A673 (cell line): Measurements from ENCODE around the gene CNOT4. TPM values are rescaled to one million over a fixed set of nuclear protein-coding genes. Genes with fewer than 3 reads are reported as not detected.

Experiments used
- BruUV-seq: library from RNA; stranded (reverse); fragments of 400-500 nt; replicated peaks from 2 replicates; lab custom pipeline; 2021; lab: Mats Ljungman, UMichigan
- CTCF ChIA-PET: fragments of 300-600 bp; sonication (Branson Sonifier 250); formaldehyde crosslinking; loops from one replicate; lab custom pipeline; 2022; ENCODE audit warnings: antibody characterized with exemption; lab: Charles Lee
- POLR2A ChIA-PET: fragments of 300-600 bp; sonication (Branson Sonifier 250); formaldehyde crosslinking; loops from one replicate; lab custom pipeline; 2022; ENCODE audit warnings: antibody characterized with exemption; ENCODE audit not compliant: low non-redundant PET; lab: Charles Lee
- DNase-seq: peaks from one replicate; pipeline ENCODE4 v3.0.0-alpha.2; 2015; ENCODE audit warnings: low spot score
- H3K27ac ChIP-seq: fragments of 200-600 bp; sonication (generic); 2 replicates; pipeline ENCODE4 v1.5.1; 2016; ENCODE audit warnings: mixed run types, low read depth, mild to moderate bottlenecking, mixed read lengths, antibody characterized with exemption, low read length; ENCODE audit not compliant: poor library complexity, severe bottlenecking
- H3K27me3 ChIP-seq: fragments of 200-600 bp; sonication (generic); replicated peaks from 2 replicates; pipeline ENCODE4 v1.6.1; 2017; ENCODE audit warnings: mixed run types, low read depth, mild to moderate bottlenecking, mixed read lengths, antibody characterized with exemption, low read length; ENCODE audit not compliant: insufficient read depth, poor library complexity
- H3K36me3 ChIP-seq: fragments of 200-600 bp; sonication (generic); 2 replicates; pipeline ENCODE4 v1.6.1; 2016; ENCODE audit warnings: mixed run types, mild to moderate bottlenecking, mixed read lengths, antibody characterized with exemption, low read length; ENCODE audit not compliant: insufficient read depth, poor library complexity, severe bottlenecking
- H3K4me1 ChIP-seq: fragments of 200-600 bp; sonication (generic); 2 replicates; pipeline ENCODE4 v1.6.1; 2017; ENCODE audit warnings: mixed run types, mild to moderate bottlenecking, mixed read lengths, antibody characterized with exemption, low read length; ENCODE audit not compliant: insufficient read depth, poor library complexity, severe bottlenecking
- H3K4me3 ChIP-seq: fragments of 200-600 bp; sonication (generic); 2 replicates; pipeline ENCODE4 v1.5.1; 2016; ENCODE audit warnings: low read depth, mixed run types, mild to moderate bottlenecking, mixed read lengths, low read length; ENCODE audit not compliant: poor library complexity, severe bottlenecking
- H3K9me3 ChIP-seq: fragments of 200-600 bp; sonication (generic); 2 replicates; pipeline ENCODE4 v1.6.1; 2016; ENCODE audit warnings: mixed run types, low read depth, mild to moderate bottlenecking, mixed read lengths, antibody characterized with exemption, low read length; ENCODE audit not compliant: poor library complexity, severe bottlenecking
- EZH2 ChIP-seq: fragments of 200-600 bp; sonication (generic); IDR thresholded peaks from 2 replicates; pipeline ENCODE4 v1.6.1; 2017; ENCODE audit warnings: borderline replicate concordance, low read depth, mild to moderate bottlenecking, mixed read lengths, antibody characterized with exemption, low read length; ENCODE audit not compliant: poor library complexity, severe bottlenecking
- intact Hi-C: fragments of 100-400 bp; cut with micrococcal nuclease; formaldehyde crosslinking; loops from one replicate; pipeline ENCODE4 v1.10.0; 2022; ENCODE audit not compliant: unreplicated experiment
- total RNA-seq: library from RNA; stranded (reverse); gene quantifications from 2 replicates; pipeline ENCODE4 v1.2.3, GENCODE V29; 2021
- TF ChIP-seq, protein P1 (sequence below): fragments of 300-800, 200-600 bp; sonication (generic); conservative IDR thresholded peaks from 2 replicates; pipeline ENCODE4 v1.5.1; 2017; ENCODE audit warnings: low read depth, mild to moderate bottlenecking, antibody characterized with exemption, low read length, moderate library complexity, mixed read lengths

The CNOT4 gene
- total RNA-seq, 1 experiment from 2014 or later: 24.1 TPM

DNA sequence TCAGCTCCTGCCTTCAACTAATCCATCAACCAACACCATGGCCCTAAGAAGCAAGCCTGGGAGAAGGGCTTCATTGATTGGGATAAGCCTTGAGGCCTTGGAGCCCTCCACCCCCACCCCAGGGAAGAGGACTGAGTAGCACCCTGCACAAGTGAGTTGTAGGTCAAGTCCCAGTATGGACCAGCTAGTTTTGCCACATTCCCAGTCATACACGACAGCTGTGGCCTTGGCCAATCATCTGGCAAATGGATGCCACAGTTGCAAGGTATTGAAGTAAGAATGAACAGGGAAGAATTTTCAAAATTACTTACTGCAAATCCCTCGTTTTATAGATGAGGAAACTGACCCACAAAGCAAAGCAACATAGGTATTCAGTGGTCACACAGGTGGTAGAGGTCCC lies 166.5 kb downstream of the CNOT4 start:
- peaks cover 68% of the 10 kb centered on the region for H3K27me3 ChIP-seq

DNA sequence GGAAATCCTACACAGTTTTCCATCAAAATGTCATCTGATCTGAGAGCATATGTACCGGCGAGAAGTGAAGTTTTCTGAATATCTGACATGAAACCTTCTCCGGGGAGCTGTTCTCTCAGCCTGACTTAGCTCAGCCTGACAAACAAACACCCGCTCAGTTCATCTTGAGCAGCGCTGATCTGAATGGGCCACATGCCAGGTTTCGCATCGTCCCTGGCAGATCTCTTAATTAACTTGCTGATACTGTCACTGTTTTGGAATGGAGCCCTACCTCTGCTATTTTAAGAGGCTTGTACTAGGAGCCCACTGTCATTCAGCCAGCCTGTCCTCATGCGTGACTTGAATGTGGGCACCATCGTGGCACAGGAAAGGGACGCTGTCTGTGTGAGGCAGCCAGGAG lies 167.0 kb downstream of the CNOT4 start:
- peak; percentile 70 for DNase-seq
- peaks cover 68% of the 10 kb centered on the region for H3K27me3 ChIP-seq
- CTCF ChIA-PET: no interaction called here
- intact Hi-C loops: no loop called here
- H3K4me3 ChIP-seq: no peak overlapping the region
- H3K36me3 ChIP-seq: no peaks in the 10 kb centered on the region
- no peak overlapping the region for H3K27ac ChIP-seq
- no peaks in the 10 kb centered on the region for H3K4me1 ChIP-seq
- no TSS peak for BruUV-seq
- TF ChIP-seq, protein P1, sequence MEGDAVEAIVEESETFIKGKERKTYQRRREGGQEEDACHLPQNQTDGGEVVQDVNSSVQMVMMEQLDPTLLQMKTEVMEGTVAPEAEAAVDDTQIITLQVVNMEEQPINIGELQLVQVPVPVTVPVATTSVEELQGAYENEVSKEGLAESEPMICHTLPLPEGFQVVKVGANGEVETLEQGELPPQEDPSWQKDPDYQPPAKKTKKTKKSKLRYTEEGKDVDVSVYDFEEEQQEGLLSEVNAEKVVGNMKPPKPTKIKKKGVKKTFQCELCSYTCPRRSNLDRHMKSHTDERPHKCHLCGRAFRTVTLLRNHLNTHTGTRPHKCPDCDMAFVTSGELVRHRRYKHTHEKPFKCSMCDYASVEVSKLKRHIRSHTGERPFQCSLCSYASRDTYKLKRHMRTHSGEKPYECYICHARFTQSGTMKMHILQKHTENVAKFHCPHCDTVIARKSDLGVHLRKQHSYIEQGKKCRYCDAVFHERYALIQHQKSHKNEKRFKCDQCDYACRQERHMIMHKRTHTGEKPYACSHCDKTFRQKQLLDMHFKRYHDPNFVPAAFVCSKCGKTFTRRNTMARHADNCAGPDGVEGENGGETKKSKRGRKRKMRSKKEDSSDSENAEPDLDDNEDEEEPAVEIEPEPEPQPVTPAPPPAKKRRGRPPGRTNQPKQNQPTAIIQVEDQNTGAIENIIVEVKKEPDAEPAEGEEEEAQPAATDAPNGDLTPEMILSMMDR: no peak
- no peak for TF ChIP-seq EZH2
- no peaks in the 10 kb centered on the region for H3K9me3 ChIP-seq
- POLR2A ChIA-PET: no interaction called here

More for the DNA sequence above, 166.5 kb downstream of the CNOT4 start:
- intact Hi-C loops: no loop called here
- DNase-seq: no peak
- BruUV-seq: no TSS peak
- peaks cover under 1% of the 10 kb centered on the region for H3K4me1 ChIP-seq
- H3K36me3 ChIP-seq: no peaks in the 10 kb centered on the region
- ChIA-PET CTCF (no interaction called here), POLR2A (no interaction called here)
- H3K9me3 ChIP-seq: no peaks in the 10 kb centered on the region
- H3K4me3 ChIP-seq: no peak overlapping the region
- H3K27ac ChIP-seq: no peak overlapping the region
- no peak for TF ChIP-seq EZH2
- TF ChIP-seq, protein P1: no peak

DNA sequence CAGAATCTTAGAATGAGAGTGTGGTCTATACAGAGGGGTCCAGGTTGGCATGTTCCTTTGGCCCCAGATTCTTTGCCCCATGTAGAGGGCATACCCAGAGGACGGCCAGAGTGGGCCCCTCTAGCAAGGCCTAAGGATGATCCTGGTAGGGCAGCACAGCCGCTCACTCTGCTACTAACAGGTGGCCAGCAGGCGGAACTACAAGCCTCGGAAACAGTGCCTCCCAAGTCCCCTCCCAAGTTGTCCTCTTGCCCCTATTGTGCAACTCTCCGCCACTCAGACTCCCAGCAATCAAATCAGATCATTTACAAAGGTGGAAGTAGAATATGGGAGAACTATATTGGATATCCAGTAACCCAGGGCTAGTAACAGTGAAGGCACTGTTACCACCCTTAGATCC lies 168.9 kb downstream of the CNOT4 start:
- DNase-seq: no peak
- ChIA-PET POLR2A (no interaction called here), CTCF (no interaction called here)
- no peaks in the 10 kb centered on the region for H3K9me3 ChIP-seq
- H3K36me3 ChIP-seq: no peaks in the 10 kb centered on the region
- no peaks in the 10 kb centered on the region for H3K4me1 ChIP-seq
- no peak overlapping the region for H3K27ac ChIP-seq
- intact Hi-C loops: no loop called here
- H3K27me3 ChIP-seq: peaks cover 56% of the 10 kb centered on the region
- TF ChIP-seq, protein P1: no peak
- TF ChIP-seq EZH2: no peak
- no peak overlapping the region for H3K4me3 ChIP-seq
- no TSS peak for BruUV-seq
